HG03108 (cell line): Measurements from ENCODE around the gene ANKRD49.
"Not testable (repeated sequence)": the region's sequence is repeated elsewhere in the genome, so short reads cannot be mapped to it uniquely, and the experiment has no call there.

ENCODE experiments used
- ATAC-seq: cut with Tn5 transposase; IDR thresholded peaks from one replicate; pipeline ENCODE4 v1.9.1; 2021; ENCODE audit warnings: moderate library complexity; ENCODE audit not compliant: unreplicated experiment

ANKRD49 gene

DNA sequence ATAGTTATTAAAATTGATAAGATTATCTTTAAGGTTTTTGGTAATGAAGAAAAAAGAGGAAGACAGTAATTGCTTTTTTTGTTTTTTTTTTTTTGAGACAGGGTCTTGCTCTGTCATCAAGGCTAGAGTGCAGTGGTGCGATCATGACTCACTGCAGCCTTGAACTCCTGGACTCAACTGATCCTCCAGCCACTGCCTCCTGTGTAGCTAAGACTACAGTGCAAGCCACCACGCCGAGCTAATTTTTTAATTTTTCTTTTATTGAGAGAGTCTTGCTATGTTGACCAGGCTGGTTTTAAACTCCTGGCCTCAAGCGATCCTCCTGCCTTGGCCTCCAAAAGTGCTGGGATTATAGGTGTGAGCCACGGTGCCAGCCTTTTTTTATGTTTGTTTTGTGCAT is 12.7 kb downstream of the ANKRD49 start:
- ATAC-seq, result not testable (repeated sequence)

DNA sequence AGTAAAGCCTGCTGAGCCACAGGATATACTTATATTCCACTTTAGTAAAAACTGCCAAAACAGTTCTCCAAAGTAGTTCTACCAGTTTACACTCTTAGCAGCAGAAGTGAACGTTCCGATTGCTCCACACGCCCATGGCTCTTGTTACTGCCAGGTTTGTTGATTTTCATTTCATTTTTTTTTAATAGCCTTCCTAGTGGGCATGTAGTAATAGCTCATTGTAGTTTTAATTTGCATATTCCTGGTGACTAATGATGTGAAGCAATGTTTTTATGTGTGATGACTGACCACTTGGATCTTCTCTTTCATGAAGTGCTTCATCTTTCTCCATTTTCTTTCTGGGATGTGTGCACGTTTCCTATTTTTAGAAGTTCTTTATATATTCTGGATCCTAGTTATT is 13.7 kb downstream of the ANKRD49 start:
- no peak for ATAC-seq

DNA sequence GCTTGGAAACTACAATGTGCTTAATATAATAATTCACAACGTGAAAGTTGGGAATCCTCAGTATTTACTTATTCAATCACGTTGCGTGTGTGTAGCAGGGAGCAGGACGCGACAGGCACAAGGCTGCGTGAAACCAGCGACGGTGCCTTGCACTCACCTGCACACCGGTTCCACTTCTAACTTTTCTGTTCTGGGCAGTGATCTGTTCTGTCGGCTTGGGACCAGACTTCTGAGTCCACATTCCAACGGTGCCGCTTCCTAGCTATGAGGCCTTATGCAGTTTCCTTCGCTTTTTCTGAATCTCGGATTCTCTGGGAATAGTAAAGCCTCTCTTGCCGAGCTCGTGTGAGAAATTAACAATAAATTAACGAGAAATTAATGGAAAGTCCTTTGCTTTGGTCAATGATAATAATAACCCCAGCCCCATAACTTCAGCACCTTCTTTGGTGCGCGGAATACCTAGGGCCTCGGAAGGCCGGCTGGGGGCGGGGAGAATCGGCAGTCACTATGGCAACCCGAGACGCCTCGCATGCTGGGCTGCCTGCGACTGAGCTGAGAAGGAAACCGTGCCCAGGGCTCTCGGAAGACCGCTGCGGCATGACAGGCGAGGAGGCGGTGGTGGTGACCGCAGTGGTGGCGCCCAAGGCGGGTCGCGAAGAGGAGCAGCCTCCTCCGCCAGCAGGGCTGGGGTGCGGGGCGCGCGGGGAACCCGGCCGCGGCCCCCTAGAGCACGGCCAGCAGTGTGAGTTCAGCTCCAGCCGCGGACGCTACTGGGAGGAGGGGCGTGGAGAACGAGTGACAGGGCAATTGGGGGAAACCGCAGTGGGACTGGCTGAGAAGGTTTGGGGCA is 18.4 kb downstream of the ANKRD49 start, which contains the start of gene C11orf97:
C11orf97 (plus strand) TSS at position 530 of the 850 bp plus-strand sequence; CDS start at position 598, 68 bp downstream.
- peak; percentile 78 for ATAC-seq

DNA sequence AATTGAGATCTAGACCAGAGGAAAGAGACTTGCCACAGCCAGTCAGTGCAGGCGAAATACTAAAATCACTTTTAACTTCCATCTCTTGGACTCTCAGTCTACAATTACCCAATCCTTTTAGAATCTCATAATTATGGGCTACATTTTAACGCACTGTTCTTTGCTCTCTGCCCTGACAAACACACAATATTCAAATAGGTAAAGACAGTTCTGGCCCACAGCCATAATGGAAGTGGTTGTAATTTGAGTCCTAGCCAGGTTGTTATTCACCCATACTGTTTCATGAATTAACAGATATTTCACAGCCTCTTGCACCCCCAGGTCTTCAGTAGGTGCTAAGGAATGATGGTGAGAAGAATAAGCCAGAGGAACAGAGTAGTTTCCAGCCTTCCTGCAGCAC is 19.3 kb downstream of the ANKRD49 start:
- no peak for ATAC-seq

DNA sequence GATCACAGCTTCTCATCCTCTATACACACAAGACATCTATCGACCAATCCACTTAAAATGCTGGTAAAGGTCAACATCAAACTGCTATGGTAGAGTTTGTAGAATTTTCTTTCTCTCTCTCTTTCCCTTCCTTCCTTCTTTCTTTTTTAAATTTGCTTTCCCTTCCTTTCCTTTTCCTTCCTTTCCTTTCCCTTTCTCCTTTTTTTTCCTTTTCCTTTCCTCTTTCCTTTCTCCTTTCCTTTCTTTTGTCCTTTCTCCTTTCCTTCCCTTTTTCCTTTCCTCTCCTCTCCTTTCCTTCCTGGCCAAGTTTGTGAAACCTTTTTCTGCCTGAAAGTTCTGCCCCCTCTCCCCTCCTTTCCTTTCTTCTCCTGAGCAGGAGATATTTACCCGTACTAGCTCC is 21.6 kb downstream of the ANKRD49 start:
- no peak for ATAC-seq

DNA sequence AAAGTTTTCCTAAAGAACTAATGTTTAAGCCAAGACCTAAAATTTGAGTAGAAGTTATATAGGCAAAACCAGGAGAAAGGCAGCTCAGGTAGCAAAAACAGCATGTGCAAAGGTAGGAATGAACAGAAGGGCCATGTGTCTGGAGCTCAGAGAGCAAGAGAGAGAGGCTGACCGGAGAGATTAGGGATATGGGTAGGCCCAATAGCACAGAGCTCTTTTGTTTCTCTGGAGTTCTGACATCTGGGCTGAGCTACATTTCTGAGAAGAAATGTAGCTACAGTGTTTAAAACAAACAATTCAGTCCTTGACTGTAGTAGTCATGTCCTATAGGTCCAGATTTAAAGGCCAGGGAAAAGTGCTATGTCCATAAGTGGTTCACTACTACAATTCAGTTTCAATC is 22.9 kb downstream of the ANKRD49 start:
- no peak for ATAC-seq

DNA sequence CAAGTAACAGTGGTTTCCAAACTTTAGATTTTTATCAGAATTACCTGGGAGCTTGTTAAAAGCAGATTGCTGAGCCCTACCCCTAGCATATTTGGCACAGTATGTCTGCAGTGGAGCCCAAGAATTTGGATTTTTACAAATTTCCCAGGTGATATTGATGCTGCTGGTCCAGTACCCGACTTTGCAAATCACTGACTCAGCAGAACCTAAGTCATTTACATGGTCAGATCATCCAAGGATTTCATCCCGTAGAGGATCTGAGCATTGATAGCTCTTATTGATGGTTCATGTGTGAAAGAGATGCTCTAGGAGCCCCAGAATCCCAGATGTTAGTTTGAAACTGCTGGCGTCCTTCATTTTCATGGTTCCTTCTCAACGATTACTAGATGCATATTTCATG is 24.5 kb downstream of the ANKRD49 start:
- no peak for ATAC-seq

DNA sequence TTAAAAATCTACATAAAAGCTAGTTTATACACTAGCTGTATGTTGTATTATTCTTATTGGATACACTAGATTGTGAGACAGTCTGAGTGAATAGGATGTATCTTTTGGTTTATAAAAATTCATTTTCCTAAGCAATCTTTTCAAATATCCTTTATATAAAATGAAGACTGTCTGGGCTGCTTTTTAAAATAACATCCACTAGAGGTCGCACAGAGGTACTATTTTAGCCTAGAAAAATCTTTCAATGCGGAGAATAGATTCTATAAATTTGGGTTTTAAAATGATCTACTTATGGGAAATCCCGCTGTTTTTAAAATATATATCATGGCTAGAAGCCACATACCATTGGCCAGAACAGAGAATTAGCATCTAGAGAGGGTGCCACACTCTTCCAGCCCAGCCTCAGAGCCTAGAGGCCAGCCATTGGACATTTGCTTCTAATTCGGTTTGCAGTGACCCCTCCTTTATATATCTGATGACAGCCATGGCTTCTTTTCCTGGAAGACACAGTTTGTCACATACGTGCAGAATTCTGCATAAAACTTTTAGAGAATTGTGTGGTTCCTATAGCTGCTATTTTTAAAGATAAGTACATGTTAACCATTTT is 25.8 kb downstream of the ANKRD49 start:
- ATAC-seq, result no peak

DNA sequence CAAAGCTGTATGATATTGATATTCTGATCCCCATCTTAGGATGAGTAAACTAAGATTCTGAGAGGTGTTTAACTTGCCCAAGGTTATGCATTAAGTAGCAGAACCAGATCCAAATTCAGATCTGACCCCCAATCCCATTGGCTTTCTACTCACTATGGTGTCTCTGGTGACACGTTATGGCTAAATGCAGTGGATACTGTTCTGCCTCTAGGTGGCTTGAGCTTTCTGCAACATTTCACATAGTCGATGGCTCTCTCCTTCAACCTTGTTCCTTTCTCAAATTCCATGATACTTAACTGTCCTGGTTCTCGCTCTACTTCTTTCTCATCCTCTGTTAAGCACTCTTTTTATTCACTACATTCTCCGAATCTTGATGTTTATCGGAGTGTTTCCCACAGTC is 27.9 kb downstream of the ANKRD49 start:
- ATAC-seq, result no peak

DNA sequence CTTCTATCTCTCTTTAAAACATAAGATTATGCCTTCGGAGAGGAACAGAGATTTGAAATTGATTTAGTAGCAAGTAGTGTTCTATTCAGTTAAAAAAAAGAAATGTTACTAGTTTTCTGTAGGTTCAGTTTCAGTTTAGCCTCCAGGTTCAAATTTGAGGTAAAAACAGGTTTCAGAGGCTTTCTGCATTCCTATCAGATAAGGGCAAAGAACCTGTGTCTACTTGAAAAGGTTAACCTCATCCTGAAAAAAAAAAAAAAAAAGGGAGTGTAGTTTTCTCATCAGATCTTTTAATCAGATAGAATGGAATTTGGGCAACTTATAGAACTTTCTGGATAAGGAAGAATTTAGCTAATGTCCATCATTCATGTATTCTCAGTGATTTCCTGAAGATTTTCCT is 30.6 kb downstream of the ANKRD49 start:
- ATAC-seq, result no peak

DNA sequence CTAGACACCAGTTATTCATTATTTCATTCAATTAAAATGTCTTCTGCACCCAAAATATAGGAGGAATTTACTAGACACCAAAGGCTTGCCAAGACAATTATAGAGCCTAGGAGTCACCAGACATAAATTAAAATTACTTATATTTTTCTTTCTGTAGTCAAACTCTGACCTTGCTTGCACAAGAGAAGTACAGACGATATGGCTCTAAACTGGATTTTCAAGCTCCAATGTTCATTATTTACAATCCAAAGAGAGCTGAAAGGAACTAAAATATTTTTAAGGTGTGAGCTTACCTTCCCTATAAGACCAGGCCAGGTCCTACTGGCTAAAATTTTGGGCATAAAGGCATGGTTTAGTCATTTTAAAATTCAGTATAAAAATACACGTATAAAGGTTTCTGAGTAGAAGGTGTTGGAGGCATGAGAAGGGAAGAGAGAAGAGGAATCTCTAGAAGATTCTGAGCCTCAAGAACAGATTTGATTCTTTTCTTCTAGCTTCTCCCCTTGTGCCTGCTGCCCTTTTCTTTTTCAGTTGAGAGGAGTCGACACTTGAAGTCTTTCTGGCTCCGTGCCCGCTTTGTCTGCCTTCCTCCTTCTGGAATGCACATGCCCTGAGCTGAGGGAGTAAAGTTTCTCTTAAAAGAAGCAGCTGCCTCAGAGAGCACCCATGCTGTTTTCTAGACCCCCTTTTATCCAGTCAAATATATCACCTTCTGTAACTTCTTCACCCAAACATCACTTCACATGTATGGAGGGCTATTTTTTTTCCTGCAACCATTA is 32.0 kb downstream of the ANKRD49 start:
- no peak for ATAC-seq

DNA sequence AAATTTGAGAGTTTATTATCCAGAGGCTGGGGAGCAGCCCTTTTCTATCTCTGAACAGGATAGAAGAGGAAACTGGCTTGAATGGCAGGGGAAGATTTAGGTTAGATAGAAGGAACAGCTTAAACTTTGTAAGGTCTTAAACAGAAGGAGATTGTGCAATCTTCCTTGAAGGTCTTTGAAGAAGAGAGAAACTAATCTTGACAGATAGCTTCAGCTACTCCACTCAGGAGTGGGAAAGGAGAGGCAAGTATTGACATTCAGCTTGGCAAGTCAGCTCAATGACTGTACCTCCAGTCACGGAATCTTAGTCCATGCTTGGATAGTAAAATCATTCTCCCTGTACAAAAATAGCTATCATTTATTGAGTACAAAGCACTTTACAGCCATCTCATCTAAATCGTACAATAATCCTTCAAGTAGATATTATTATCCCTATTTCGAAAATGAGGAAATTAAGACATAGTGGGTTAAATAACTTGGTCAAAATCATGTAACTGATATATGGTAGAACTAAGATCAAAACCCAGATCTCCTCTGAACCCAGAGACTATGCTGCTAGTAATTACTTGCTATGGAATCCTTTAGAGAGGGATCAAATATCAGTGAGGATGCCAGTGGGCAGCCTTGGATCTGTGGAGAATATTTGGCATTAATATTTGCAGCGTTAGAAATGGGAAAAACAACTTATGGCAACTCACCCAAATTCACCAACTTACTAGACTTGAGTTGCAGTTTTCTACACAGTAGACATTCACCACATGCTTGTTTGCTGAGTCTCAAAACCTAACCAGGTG is 33.1 kb downstream of the ANKRD49 start:
- no peak for ATAC-seq

DNA sequence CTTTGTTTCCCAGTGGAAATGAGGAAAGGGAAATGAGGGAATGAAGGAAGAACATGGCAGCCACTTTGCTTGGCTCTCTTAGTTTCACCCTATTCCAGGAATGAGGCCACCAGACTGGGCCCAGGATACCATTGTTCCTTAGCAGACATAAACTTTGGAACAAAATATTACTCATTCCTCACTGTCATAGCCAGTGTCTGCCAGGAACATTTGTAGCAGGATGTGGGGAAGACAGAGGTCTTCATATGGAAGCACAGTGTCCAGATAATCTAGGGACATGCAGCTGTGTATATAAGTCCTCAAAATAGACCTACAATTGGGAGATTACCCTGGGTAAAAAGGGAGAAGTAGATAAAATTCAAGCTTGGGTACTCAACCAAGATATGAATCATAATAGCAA is 34.8 kb downstream of the ANKRD49 start:
- no peak for ATAC-seq

DNA sequence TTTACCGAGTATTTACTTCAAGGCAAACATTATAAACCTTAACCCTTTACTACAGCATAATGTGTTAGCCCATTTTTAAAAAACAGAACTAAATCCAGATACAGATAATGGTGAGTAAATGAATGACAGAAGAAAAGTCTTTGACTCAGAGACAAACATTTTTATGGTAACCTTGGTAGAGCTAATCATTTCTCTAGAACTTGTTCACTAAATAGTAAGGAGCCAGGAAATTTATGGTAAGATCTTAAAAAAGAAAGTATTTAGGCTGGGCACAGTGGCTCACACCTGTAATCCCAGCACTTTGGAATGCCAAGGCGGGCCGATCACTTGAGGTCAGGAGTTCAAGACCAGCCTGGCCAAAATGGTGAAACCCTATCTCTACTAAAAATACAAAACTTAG is 38.4 kb downstream of the ANKRD49 start:
- no peak for ATAC-seq

DNA sequence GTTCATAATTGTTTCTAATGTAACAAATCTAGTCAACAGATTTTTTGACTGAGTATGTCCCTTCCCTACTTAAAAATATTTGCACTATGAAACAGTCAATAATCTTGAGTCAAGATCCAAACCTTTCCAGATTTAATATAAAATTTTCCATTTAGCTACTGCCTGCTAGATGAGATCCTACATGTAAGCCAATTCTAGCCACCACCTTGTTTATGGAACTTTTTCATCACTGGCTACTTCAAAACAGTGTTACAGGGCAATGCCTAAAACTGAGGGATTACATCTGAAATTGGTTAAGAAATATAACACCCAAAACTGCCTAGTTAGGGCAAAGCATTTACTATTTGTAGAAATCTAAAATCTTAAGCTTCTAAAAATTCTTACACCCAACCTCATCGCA is 39.4 kb downstream of the ANKRD49 start:
- ATAC-seq, result no peak

DNA sequence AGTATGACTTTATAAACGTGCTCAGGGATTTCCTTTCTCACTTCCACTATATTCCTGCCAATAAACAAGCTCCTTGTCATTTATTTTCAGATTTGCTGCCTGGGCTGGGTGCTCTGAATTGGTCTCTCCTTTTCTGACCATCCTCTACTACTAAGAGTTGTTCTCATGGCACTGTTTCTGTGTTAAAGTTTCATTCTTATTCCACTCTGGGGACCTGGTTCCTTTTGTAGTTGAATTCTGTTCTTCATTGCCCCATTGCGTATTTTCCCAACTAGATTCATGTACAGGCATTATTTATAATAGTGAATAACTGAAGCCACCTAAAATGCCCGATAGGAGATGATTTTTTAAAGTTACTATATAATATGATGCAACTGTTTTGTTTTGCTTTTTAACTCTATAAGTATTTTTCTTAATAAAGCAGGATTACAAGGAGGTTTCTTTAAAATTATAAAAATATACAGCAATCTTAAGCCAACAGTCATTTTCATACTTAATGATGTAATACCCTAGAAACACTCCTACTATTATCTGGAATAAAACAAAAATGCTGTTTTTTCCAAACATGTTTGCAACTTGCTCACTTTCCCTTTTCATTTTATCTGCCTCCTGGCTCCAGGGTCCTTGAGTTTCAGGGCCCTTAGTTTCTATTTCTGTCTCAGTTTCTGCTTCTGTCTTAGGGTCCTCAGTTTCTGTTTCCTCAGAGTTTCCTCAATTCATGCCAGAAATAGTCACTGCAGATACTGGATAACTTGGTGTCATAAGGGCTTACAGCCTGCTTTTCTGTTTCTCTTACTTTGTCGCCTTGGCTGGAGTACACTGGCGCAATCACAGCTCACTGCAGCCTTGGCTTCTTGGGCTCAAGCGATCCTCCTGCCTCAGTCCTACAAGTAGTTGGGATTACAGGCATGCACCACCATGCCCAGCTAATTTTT is 40.2 kb downstream of the ANKRD49 start:
- ATAC-seq, result no peak

DNA sequence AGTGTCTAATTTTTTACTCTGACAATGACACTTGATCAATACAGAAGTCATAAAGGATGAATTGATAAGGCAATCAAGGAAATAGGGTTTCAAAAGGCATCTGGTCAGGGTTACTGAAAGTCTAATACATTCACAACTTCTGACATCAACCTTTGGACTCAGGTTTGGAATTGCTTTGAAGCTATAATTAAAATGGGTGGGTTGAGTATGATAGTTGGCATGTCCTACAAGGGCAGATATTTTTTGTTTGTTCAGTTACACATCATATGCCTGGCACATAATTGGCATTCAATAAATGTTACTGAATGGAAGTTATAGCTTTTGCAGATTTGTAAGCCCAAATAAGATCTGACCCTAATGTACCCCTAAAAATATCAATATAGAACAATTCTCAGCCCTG is 42.6 kb downstream of the ANKRD49 start:
- ATAC-seq, result no peak

DNA sequence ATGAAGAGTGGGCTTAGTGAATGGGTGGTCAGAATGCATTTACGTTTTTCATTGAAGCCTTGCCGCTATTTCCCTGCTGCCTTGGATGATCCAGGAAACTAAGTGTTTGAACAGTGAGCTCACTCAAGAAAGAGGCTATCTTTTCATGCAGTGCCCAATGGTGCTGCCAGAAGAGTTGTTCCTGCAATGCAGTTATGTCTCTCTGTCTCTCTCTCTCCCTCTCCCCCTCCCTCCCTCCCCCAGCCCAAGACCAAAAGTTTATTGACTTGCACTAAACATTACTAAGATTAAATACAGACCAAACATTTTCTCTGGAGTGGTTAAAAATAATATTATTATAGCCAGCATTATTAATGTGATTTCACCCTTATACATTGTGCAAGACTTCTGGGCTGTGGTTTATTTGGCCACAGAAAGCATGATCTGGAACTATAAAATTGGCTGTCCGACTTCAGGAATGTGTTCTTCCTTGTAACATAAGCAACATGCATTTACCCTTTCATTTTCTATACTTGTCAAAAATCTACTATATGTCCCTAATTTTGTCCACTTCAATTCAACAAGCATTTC is 43.3 kb downstream of the ANKRD49 start:
- no peak for ATAC-seq

DNA sequence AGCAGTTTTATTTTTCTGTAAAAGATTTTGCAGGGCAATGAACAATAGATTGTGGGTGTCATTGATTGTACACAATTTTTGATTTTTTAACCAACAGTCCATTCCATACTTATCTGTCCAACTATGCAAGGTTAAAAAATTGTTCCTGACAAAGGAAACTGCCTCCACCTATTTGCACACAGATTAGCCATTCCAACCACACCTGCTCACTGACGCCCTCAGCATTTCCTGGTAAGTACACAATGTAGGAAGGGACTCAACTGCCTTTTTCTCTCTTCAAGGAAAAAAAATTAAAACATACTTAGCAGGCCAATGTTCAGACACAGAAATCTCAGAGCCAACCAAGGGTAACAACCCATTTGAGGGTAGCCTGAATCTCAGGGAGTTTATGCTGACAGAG is 45.6 kb downstream of the ANKRD49 start:
- ATAC-seq, result no peak
